WTC11 (cell line): Measurements from ENCODE around the gene ZBP1. TPM values are rescaled to one million over a fixed set of nuclear protein-coding genes. Genes with fewer than 3 reads are reported as not detected.

Experiments used
- ATAC-seq: fragments of 200-7000 bp; cut with Tn5 transposase; 2 replicates; pipeline ENCODE4 v1.10.0; 2021; ENCODE audit warnings: mild to moderate bottlenecking, moderate library complexity
- CTCF ChIA-PET: fragments of 300-600 bp; sonication (Branson Sonifier 250); formaldehyde crosslinking; loops from one replicate; lab custom pipeline; 2021; ENCODE audit warnings: antibody characterized with exemption; lab: Charles Lee
- POLR2A ChIA-PET: fragments of 350-600 bp; sonication (Branson Sonifier 250); formaldehyde crosslinking; loops from one replicate; lab custom pipeline; 2021; ENCODE audit warnings: antibody characterized with exemption; lab: Charles Lee
- DNase-seq: peaks from one replicate; pipeline ENCODE4 v3.0.0; 2021; ENCODE audit warnings: low spot score
- H3K27ac Mint-ChIP-seq: 2 replicates; pipeline ENCODE4 v1.8.0; 2021; ENCODE audit warnings: mixed read lengths
- H3K27me3 Mint-ChIP-seq: 2 replicates; pipeline ENCODE4 v1.8.0; 2021; ENCODE audit warnings: low read depth, mild to moderate bottlenecking, moderate library complexity, mixed read lengths
- H3K36me3 Mint-ChIP-seq: 2 replicates; pipeline ENCODE4 v1.8.0; 2021; ENCODE audit warnings: mixed read lengths
- H3K4me1 Mint-ChIP-seq: 2 replicates; pipeline ENCODE4 v1.8.0; 2022; ENCODE audit warnings: mixed read lengths
- H3K4me3 Mint-ChIP-seq: 2 replicates; pipeline ENCODE4 v1.8.0; 2021; ENCODE audit warnings: mild to moderate bottlenecking, moderate library complexity, mixed read lengths
- H3K9me3 Mint-ChIP-seq: 2 replicates; pipeline ENCODE4 v1.8.0; 2021; ENCODE audit warnings: mixed read lengths
- AR ChIP-seq: fragments of 250-450 bp; sonication (Bioruptor Pico); IDR thresholded peaks from 2 replicates; pipeline ENCODE4 v1.9.0; 2021; ENCODE audit warnings: mild to moderate bottlenecking
- ETV6 ChIP-seq: sonication (generic); formaldehyde crosslinking; IDR thresholded peaks from 2 replicates; pipeline ENCODE4 v1.8.1; 2022; ENCODE audit warnings: mild to moderate bottlenecking, missing genetic modification reagents
- GTF2I ChIP-seq: fragments of 250-450 bp; sonication (Bioruptor Pico); conservative IDR thresholded peaks from 2 replicates; pipeline ENCODE4 v1.4.0; 2021; ENCODE audit warnings: mild to moderate bottlenecking
- HMGXB4 ChIP-seq: sonication (generic); formaldehyde crosslinking; IDR thresholded peaks from 2 replicates; pipeline ENCODE4 v1.8.1; 2023; ENCODE audit warnings: mild to moderate bottlenecking, moderate library complexity, missing genetic modification reagents
- IRF2 ChIP-seq: sonication (generic); formaldehyde crosslinking; IDR thresholded peaks from 2 replicates; pipeline ENCODE4 v1.8.0; 2022; ENCODE audit warnings: low read depth, missing genetic modification reagents, borderline replicate concordance
- NFATC4 ChIP-seq: fragments of 250-450 bp; sonication (Bioruptor Pico); IDR thresholded peaks from 2 replicates; pipeline ENCODE4 v1.9.0; 2021; ENCODE audit warnings: mild to moderate bottlenecking
- TEAD1 ChIP-seq: sonication (generic); formaldehyde crosslinking; IDR thresholded peaks from 2 replicates; pipeline ENCODE4 v1.8.0; 2022; ENCODE audit warnings: mild to moderate bottlenecking, missing genetic modification reagents
- USF2 ChIP-seq: sonication (generic); formaldehyde crosslinking; IDR thresholded peaks from 2 replicates; pipeline ENCODE4 v1.8.1; 2023; ENCODE audit warnings: mild to moderate bottlenecking, missing genetic modification reagents, moderate library complexity
- ZNF532 ChIP-seq: fragments of 250-450 bp; sonication (Bioruptor Pico); IDR thresholded peaks from 2 replicates; pipeline ENCODE4 v1.9.0; 2021; ENCODE audit warnings: mild to moderate bottlenecking, borderline replicate concordance
- ZSCAN18 ChIP-seq: fragments of 250-450 bp; sonication (Bioruptor Pico); IDR thresholded peaks from 2 replicates; pipeline ENCODE4 v2.1.2; 2022; ENCODE audit warnings: mild to moderate bottlenecking, moderate library complexity
- total RNA-seq: library from RNA; stranded (reverse); gene quantifications from 3 replicates; pipeline ENCODE4 v1.2.3, GENCODE V29; 2021

The ZBP1 gene
- total RNA-seq, 1 experiment from 2014 or later = not detected

GRCh38 chr20:57648878-57649616, 28.8 kb upstream of the ZBP1 start:
- H3K27ac Mint-ChIP-seq = peak overlapping the region; percentile 42; the same call in 1 of the 2 replicates
- no peak for TF ChIP-seq IRF2 (CRISPR knock-in tag)
- TF ChIP-seq HMGXB4 (CRISPR knock-in tag) = no peak
- TF ChIP-seq GTF2I (CRISPR knock-in tag) = no peak
- no peak for TF ChIP-seq USF2 (CRISPR knock-in tag)
- no peak for TF ChIP-seq TEAD1
- no peak for TF ChIP-seq ETV6 (CRISPR knock-in tag)
- no peak for TF ChIP-seq ZSCAN18 (CRISPR knock-in tag)
- no peak for TF ChIP-seq AR
- no peak for TF ChIP-seq ZNF532 (CRISPR knock-in tag)
- TF ChIP-seq, all 79 proteins: peak for 0
- Mint-ChIP-seq H3K36me3 (peaks cover 32% of the 10 kb centered on the region), H3K9me3 (peaks cover 26% of the 10 kb centered on the region), H3K4me1 (peaks cover 11% of the 10 kb centered on the region), H3K4me3 (no peak overlapping the region), H3K27me3 (peaks cover 3% of the 10 kb centered on the region)
- CTCF ChIA-PET = interaction anchor here (0.9 to 1.2 kb wide), 2 partner anchors 27 to 438 kb away, joined by 3 to 7 read pairs; no protein-coding TSS in a partner anchor
- POLR2A ChIA-PET = no interaction called here
- ATAC-seq (no peak), DNase-seq (no peak)

GRCh38 chr20:57647933-57648785, 27.9 kb upstream of the ZBP1 start:
- Mint-ChIP-seq H3K9me3 (peaks cover 35% of the 10 kb centered on the region), H3K36me3 (peaks cover 36% of the 10 kb centered on the region), H3K4me1 (peaks cover 11% of the 10 kb centered on the region), H3K4me3 (no peak overlapping the region), H3K27me3 (peaks cover 3% of the 10 kb centered on the region), H3K27ac (peak overlapping the region; percentile 82)
- ChIA-PET CTCF (interaction anchor here (0.9 to 1.2 kb wide), 2 partner anchors 26 to 439 kb away, joined by 3 to 7 read pairs; no protein-coding TSS in a partner anchor), POLR2A (no interaction called here)
- ATAC-seq = no peak
- no peak for DNase-seq
- no peak for TF ChIP-seq NFATC4 (CRISPR knock-in tag)
